Measurements from ENCODE around the gene LAIR2. TPM values are rescaled to one million over a fixed set of nuclear protein-coding genes. Genes with fewer than 3 reads are reported as not detected.
"Not testable (repeated sequence)": the region's sequence is repeated elsewhere in the genome, so short reads cannot be mapped to it uniquely, and the experiment has no call there.

LAIR2 gene
- total RNA-seq, 1 donor from 2014 or later: 16.2 TPM

DNA sequence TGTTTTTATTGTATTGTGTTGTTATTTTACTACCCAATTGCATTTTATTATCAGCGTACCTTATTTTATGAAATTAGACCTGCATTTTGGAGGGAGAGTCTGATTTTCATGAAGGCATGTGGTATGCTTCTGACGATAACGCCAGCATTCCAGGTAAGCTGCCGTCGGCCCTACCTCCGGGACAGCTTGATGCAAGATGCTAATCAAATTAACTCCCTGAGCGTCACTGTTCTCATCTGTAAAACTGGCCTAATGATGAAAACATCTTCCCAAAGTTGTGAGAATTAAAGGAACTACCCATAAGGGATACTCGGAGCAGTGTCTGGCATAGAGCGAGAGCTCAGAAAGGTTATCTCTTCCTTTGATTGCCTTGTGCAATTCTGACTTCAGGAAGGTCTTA, 12.9 kb upstream of the LAIR2 start:
- intact Hi-C loops (cut with micrococcal nuclease): no loop called here

DNA sequence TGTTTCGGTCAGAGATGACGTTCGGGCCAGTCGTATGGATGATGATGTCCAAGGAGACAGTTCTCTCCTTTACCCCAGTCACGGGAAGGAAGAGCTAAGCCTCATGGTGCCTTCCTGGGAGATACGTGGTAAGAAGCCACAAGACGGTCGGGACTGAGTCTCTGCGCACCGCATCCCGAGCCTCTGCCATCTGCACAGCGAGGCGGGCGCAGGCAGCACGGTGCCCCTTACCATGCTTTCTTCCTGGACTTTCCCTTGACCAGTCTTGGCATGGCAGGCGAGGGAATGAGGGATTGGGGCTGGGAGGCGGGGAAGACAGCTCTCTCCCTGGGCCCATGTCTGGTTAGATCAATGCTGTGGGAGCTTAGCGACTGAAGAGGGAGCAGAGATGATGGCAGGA, 10.1 kb upstream of the LAIR2 start:
- intact Hi-C loops (cut with micrococcal nuclease): no loop called here

DNA sequence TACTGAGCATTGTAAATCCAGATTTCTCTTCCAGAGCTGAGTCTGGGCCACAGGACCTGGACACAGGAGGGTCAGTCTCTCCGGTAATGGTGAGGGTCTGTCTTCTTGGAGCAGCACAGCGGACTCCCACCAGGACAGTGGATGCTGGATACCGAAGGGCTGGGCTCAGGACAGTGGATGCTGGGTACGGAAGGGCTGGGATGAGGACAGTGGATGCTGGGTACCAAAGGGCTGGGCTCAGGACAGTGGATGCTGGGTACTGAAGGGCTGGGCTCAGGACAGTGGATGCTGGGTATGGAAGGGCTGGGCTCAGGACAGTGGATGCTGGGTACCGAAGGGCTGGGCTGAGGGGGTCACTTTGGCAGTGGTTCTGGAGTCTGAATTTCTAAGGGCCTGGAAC, 9.6 kb upstream of the LAIR2 start:
- intact Hi-C loops (cut with micrococcal nuclease): not testable (repeated sequence)

DNA sequence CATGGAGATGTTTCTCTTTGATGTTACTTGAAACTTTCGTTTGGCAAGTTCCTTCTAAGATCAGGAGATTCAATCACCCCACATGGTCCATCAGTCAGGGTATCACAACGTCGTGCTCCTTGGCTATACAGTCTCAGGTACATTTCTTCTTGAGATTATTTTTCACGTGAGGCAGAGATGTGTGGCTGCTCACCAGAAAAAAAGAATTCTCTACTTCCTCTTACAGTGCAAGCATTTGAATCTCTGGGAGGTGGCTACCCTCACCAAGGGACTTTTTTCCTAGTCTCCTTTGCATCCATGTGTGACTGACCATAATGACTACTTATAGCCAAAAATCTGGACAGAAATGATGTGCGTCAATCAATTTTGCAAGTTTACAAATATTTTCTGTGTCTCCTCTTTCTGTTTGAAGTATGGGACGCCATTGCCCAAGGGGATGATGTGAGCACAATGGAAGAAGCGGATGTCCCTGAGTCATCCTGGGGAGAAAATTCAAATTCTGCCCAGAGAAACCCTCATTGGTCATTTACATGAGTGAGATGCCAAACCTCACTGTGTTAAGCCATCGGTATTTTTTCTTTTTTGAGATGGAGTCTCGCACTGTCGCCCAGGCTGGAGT, 8.6 kb upstream of the LAIR2 start:
- intact Hi-C loops (cut with micrococcal nuclease): no loop called here

DNA sequence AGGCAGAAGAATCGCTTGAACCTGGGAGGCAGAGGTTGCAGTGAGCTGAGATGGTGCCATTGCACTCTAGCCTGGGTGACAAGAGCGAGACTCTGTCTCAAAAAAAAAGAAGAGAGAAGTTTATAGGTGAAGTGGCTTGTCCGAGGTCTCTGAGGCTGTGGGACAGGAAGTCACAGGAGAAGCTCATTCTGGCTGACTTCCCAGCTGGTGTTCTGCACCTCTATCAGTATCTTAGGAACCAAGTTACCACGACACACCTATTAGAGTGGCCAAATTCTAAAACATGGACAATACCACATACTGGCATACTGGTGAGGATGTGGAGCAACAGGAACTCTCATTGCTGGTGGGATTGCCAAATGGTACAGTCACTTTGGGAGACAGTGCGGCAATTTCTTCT, 7.3 kb upstream of the LAIR2 start:
- intact Hi-C loops (cut with micrococcal nuclease): not testable (repeated sequence)

DNA sequence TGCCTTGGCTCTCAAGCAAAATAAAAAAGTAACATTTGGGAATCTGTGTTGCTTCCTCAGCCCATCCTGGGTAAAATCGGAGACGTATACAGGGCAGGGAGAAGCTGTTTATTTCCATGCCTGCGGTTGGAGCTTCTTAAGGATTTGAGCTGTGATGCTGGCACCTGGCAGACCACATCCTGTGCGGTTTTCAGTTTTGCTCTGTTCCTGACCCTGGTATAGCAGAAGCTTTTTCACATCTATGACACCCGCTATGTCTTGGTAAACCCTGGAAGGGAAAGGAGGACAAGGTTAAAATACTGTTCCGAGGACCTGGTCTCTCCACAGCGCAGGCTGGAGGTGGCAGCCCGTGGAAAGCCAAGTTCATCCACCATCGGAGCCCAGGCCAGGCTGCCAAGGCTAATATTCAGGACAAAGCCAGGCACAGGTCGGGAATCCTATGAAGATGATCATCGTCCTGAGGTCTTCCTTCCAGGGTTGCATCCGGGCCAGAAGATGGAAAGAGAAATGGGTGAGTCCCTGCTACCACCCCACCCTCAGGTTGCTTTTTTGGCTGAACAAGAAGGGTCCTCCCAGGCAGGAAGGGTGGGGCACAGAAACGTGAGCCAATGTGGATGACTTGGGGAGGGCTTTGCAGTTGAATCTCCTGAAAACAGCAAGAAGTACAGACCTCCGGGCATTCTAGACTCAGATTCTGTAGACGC, 4.7 kb upstream of the LAIR2 start:
- intact Hi-C loops (cut with micrococcal nuclease): not testable (repeated sequence)

DNA sequence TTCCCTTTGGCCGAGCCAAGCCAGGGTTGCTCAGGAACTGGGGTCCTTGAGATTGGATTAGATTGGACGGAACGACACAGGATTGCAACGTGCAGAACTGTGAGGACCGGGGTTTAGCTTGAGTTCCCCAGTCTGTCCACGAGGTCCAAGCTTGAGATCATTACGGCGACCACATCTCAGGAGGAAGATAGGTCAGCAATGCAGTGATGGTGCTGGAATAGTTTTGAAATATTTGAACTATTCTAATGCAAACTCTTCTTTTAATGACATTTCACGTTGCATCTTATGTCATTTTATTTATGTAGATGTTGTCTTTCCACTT, 4.2 kb upstream of the LAIR2 start:
- intact Hi-C loops (cut with micrococcal nuclease): not testable (repeated sequence)

DNA sequence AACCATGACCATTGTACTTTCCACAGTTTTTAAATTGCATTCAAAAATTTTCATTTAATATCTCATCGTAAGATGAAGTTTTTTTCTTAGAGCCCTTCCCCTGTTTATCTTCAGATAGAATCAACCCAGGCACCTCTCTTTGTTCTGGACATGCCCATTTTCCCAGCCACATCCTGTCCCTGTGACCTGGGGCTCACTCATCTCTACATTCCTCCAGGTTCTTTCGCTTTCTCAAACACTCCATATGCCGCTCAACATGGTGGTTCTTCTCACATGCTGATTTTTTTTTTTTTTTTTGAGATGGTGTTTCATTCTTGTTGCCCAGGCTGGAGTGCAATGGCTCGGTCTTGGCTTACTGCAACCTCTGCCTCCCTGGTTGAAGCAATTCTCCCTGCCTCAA, 2.9 kb downstream of the LAIR2 start:
- intact Hi-C loops (cut with micrococcal nuclease): not testable (repeated sequence)

DNA sequence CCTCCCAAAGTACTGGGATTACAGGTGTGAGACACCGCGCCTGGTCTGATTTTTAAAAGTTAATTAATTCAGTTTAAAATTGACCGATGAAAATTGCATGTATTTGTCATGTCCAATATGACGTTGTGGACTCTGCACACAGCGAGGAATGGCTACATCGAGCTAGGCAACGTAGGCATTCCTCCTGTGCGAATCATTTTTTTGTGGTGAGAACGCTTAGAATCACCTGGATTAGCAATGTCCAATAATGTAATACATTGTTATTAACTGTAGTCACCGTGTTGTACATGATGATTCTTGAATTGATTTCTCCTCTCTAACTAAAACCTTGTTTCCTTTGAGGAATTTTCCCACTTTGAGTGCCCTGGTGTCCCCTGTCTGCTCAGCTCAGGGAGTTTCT, 3.4 kb downstream of the LAIR2 start:
- intact Hi-C loops (cut with micrococcal nuclease): no loop called here

DNA sequence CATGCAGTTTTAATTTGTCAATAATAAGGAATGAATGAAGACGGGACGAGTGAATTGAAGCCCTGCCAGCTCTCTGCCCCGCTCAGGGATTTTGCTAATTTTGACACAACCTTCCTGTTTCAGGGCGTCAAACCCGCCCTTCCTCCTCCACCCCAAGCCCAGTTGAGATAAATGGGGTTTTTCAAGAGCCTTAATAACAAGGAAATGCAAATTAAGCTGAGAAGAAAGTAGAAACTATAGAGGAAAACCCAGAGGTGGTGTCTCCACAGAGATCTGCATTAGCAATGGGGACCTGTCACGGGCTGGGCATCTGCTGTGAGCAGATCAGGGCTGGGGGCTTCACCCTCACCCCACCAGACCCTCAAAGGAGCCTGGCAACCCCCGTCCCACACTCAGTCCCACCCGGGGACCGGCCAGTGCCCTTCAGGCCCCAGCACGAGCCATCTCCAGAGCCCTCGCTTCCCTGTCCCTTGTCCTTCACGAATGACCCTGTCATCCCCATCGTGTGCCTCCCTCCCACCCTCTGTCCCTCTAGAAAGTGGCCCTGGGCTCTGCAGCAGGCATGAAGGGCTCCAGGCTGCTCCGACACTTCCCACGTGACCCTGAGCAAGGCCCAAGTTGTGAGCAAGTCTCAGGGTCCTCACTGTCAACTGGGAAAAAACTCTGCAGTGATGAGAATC, 4.5 kb downstream of the LAIR2 start:
- intact Hi-C loops (cut with micrococcal nuclease): not testable (repeated sequence)

DNA sequence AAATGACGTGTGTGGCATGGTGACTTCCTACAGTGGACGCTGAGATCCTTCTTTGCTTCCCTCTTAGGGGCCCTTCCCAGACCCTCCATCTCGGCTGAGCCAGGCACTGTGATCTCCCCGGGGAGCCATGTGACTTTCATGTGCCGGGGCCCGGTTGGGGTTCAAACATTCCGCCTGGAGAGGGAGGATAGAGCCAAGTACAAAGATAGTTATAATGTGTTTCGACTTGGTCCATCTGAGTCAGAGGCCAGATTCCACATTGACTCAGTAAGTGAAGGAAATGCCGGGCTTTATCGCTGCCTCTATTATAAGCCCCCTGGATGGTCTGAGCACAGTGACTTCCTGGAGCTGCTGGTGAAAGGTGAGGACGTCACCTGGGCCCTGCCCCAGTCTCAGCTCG, 5.2 kb downstream of the LAIR2 start:
- intact Hi-C loops (cut with micrococcal nuclease): no loop called here

DNA sequence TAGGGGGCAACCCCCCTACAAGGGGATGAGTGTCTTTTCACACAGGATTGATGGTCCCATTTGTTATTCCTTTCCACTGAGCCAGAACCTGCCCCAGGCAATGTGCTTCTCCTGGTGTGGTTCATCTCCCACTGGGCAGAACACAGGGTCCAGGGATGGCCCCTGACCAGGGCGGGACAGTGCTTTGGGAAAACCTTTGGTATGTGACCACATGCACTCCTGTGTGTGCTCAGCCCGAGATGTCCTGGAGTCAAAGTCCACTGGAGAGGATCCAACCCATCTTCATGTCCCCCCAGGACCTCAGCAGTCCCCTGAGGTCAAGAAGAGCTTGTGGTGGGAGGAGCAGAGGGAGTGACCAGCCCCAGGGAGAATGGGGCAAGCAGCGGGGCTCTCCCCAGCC, 5.9 kb downstream of the LAIR2 start:
- intact Hi-C loops (cut with micrococcal nuclease): not testable (repeated sequence)

DNA sequence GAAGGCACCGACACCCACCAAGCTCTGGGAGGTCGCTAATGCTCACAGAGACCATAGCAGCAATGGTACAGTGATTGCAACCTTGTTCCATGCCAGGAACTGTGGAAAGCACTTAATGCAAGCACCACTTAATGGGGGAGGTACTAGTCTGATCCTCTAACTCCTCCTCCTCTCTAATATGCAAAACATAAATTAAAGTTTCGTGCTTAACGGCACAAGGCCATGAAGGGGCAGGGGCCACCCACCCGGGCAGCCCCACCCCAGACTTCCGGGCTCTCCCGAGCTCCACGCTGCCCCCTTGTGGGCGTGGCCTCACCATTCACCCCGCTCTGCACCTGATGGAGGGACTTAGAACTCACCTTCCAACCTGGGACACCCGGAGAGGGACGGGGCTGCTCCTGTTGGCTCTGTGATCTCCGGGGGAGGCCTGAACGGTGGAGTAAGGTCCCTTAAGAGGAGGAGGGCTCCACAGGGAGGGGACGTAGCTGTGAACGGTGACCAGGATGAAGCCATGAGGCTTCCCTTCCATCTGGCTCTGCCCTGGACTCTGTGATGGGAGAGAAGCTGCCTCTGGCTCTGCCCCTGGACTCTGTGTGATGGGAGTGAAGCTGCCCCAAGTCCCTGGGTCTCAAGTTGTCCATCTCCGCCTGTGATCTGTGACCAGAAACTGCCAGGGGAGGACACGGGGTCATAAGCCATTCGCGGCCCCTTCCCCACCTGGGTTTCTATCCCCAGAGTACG, 6.7 kb downstream of the LAIR2 start:
- intact Hi-C loops (cut with micrococcal nuclease): not testable (repeated sequence)

DNA sequence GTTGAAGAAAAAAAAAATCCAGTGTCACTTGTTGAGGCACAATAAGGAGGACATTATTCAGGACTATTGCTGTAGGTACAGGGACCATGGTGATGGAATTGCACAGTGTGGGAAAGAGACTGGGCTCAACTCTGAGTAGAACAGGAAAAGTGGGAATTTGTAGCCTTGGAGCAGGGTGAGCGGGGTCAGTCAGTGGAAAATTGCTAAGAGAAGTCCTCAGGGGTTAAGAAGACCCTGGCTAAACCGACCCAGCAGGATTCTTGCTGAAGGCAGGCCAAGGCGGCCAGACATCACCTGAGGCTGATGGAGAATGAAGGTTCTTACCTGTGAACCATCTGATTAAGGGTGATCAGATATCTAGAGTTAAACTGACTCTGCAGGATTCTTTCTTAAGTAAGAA, 12.5 kb downstream of the LAIR2 start:
- intact Hi-C loops (cut with micrococcal nuclease): loop anchor here (5.0 kb wide), 2 partner anchors 33 to 37 kb away; no protein-coding TSS in a partner anchor

DNA sequence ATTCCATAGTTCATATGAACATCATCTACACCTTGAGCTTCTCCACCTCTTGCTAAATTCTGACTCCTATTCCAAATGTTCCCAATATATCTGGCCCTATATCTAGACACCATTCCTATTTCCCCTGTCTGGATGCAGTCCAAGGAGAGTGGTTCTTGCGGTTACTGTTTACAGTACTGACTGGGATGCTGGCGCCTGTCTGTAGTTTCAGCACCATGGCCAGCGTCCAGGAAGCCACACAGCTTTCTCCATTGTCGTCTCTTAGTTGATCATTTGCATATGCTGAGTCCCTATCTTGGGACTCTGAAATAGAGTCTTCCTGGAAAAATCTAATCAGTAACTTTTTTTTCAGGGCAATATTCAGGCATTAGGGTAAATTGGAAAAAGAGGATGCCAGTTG, 14.9 kb downstream of the LAIR2 start:
- intact Hi-C loops (cut with micrococcal nuclease): loop anchor here (5.0 kb wide), 2 partner anchors 35 kb away; no protein-coding TSS in a partner anchor

DNA sequence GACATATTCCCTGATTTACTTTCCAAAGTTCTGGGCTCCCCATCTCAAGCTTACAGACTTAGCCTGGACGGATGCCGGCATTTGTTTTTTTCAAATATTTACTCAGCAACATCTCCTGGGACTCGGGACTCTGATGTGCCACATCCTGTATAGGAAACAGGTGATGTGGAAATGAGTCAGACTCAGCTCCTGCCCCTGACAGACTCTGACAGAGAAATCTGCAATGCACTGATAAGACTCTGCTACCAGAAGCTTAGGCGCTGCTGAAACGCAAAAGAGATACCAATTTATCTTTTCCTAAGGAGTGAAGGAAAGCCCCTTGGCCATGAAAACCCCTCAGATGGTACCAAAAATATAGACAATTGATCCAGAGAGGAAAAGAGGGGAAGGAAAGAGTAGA, 16.2 kb downstream of the LAIR2 start:
- intact Hi-C loops (cut with micrococcal nuclease): loop anchor here (2.0 to 5.0 kb wide), 3 partner anchors 14 to 37 kb away; no protein-coding TSS in a partner anchor

DNA sequence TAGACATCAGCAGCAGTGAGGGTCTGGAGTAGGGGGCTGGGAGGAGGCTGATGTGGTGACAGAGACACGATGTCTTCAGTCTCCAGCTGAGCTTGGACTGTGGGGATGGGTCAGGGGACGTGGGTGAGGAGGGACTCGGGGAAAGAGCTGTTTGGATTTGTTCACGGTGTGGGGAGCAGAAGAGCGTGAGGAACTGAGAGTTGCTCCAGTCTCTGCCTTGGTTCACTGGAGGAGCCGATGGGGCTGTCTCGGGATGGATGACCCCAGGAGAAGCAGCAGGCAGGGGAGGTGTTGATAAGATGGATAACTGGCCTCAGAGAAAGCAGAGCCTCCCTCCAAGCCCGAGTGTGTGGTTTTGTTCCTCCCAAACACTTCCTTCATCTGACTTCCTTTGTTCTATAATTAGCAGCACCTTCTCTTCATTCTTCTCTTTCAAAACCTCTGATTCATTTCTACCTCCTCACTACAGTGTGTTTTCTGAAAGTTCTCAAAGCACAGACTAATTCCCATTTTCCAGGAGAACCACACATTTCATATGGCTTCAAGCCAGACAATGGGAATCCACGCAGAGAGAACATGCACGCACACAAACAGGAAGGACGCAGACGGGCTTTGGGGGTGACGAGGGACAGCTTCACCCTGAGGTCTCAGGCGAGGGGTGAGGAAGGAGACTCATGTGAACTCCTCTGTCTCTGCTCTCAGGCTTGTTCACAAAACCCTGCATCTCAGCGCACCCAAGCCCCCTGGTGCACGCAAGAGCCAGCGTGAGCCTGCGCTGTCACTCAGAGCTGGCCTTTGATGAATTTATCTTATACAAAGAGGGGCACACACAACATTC, 18.6 kb downstream of the LAIR2 start:
- intact Hi-C loops (cut with micrococcal nuclease): no loop called here

DNA sequence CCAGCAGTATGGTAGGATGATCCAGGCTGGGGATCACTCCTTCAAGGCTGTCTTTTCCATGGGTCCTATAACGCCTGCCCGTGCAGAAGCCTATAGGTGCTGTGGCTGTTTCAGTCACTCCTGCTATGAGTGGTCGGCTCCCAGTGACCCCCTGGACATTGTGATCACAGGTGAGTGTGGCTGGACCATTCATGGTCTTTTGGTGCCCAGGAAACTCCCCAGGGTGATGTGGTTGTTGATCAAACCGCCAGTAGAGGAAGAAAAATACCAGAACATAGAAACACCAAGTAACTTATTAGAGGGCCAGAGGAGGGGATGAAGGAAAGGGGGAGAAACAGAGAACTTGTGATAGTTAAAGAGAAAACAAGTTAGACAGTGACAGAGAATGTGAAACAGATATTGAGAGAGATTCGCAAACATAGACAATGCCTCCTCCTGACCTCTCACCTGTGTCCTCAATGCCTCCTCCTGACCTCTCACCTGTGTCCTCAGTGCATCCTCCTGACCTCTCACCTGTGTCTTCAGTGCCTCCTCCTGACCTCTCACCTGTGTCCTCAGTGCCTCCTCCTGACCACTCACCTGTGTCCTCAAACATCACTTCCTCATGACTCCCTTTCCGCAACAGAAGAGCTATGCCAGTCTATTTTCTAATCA, 19.4 kb downstream of the LAIR2 start:
- intact Hi-C loops (cut with micrococcal nuclease): no loop called here

DNA sequence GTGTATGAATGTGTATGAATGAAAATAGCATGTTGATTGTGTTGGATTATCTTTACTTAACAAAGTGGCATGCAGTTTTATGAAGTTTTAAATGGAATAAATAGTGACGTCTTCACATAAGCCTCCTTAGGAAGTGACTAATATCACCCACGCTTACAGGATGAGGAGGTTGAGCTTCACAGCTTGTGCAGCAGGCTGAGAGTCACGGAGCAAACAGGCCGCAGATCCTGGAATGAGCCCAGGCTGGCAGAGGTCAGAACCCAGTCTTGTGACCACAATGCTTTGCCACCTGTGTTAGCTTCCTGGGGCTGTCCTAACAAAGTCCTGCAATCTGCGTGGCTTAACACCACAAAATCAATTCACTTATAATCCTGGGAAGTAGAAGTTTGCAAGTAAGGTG, 20.8 kb downstream of the LAIR2 start:
- intact Hi-C loops (cut with micrococcal nuclease): no loop called here

DNA sequence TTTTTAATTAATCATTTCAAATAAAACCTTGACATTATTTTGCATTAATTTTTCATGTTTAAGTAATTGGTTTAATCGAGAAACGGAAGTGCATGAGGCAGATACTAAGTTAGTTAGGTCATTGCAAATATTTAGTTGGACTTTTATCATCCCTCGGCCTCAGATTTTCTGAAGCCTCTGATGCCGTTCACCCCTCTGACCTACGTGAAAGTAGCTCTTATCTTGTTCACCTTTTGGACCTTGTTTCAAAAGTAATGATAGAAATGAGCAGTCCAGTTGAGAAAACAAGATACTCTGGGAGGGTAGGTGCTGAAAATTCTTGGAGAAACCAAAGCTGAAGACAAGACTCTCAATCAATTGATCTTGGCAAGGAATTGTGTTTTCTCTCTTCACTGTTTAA, 23.0 kb downstream of the LAIR2 start:
- intact Hi-C loops (cut with micrococcal nuclease): no loop called here

DNA sequence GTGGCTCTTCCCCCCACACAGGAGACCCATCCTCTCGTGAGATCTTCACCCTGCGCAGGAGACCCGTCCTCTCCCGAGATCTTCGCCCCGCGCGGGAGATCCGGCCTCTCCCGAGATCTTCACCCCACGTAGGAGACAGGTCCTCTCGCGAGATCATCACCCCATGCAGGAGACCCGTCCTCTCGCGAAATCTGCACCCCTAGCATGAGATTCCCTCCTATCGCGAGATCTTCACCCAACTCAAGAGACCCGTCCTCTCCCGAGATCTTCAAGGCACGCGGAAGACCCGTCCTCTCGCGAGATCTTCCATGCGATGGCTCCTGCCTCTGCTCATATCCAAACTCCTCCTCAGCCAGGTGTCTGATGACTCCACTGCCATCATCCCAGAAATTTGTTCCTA, 24.3 kb downstream of the LAIR2 start:
- intact Hi-C loops (cut with micrococcal nuclease): no loop called here

All from T-helper 1 cell treated with Interleukin-12 subunit alpha and Interleukin-12 subunit beta and Interleukin-4 antibody, amounts not matched to agents 30 ng/mL and 1 ng/mL, for 36 hours (primary cell).